Lung (tissue), 12 donors: ENCODE data around the gene THRB. TPM values are rescaled to one million over a fixed set of nuclear protein-coding genes. Genes with fewer than 3 reads are reported as not detected.
A peak's percentile ranks its signal among the peaks of the same experiment; 100 is the strongest.

ENCODE experiments used
- ATAC-seq: fragments of 200-7000 bp; cut with Tn5 transposase; one replicate; pipeline ENCODE4 v1.9.1; 2020; ENCODE audit warnings: moderate number of reproducible peaks; ENCODE audit not compliant: insufficient read depth, low FRiP score
- DNase-seq, 3 donors: peaks; one replicate each; pipeline ENCODE4 v3.0.0-alpha.2; 2013 to 2017
- H3K27ac ChIP-seq, 2 donors: one replicate each; pipeline ENCODE4 v1.5.1; 2013; ENCODE audit warnings: mild to moderate bottlenecking in 2 of 2, moderate library complexity in 2 of 2, control low read depth in 1 of 2, inconsistent platforms in 1 of 2, low read depth in 1 of 2, low read length in 1 of 2
- H3K27me3 ChIP-seq, 3 donors: one replicate each; pipeline ENCODE4 v1.5.1; 2013; ENCODE audit warnings: low read length in 2 of 3; ENCODE audit not compliant: control insufficient read depth in 3 of 3, insufficient read depth in 3 of 3
- H3K36me3 ChIP-seq, 4 donors: one replicate each; pipeline ENCODE4 v1.5.1; 2013; ENCODE audit warnings: low read length in 4 of 4, mild to moderate bottlenecking in 1 of 4, moderate library complexity in 1 of 4; ENCODE audit not compliant: control insufficient read depth in 4 of 4, insufficient read depth in 4 of 4
- H3K4me1 ChIP-seq, 5 donors: one replicate each; pipeline ENCODE4 v1.5.1; 2013; ENCODE audit warnings: low read length in 5 of 5, mild to moderate bottlenecking in 2 of 5, moderate library complexity in 1 of 5; ENCODE audit not compliant: control insufficient read depth in 5 of 5, insufficient read depth in 5 of 5
- H3K4me3 ChIP-seq: one replicate; pipeline ENCODE4 v1.5.1; 2013; ENCODE audit warnings: mild to moderate bottlenecking, control low read depth, moderate library complexity
- H3K9ac ChIP-seq, 2 donors: one replicate each; pipeline ENCODE4 v1.5.1; 2013; ENCODE audit warnings: low read length in 2 of 2, control low read depth in 1 of 2; ENCODE audit not compliant: insufficient read depth in 1 of 2
- H3K9me3 ChIP-seq, 4 donors: one replicate each; pipeline ENCODE4 v1.5.1; 2013; ENCODE audit warnings: low read length in 3 of 4, mild to moderate bottlenecking in 1 of 4, moderate library complexity in 1 of 4; ENCODE audit not compliant: control insufficient read depth in 4 of 4, insufficient read depth in 3 of 4
- CTCF ChIP-seq: IDR thresholded peaks from 2 replicates; pipeline ENCODE4 v1.5.1; 2012; ENCODE audit warnings: mild to moderate bottlenecking; ENCODE audit errors: control extremely low read depth, extremely low read depth
- WGBS, 2 donors: extraction: QIAGEN DNeasy Blood & Tissue Kit; methylation state at CpG; one replicate each; pipeline ENCODE4 v1.1.7; 2013; 5-methylcytosine and 5-hydroxymethylcytosine counted together
- polyA plus RNA-seq, 2 donors: library from polyadenylated mRNA; stranded (reverse); fragments of 200-250 nt; gene quantifications; one replicate each; pipeline ENCODE4 v1.2.1, GENCODE V29; 2013
- total RNA-seq, 2 donors: library from RNA; depleted of rRNA in 1 of 2; stranded (reverse); fragments of >200 nt in 1 of 2; gene quantifications; one replicate each; pipeline ENCODE4 v1.2.1, GENCODE V29; 2014 to 2021
- donor health status: control.
- donor health status: control.
- donor health status: Bipolar disorder and iron deficiency.
- donor health status: healthy.
- donor health status: DM: yes; HTN: yes; CAD: no.

THRB gene
- total and polyA plus RNA-seq, 4 donors, result 2.1 to 23.5 (median 6.1) TPM

- Histone ChIP-seq H3K9me3 (no peaks in the 10 kb centered on the region), H3K36me3 (no peaks in the 10 kb centered on the region), H3K4me1 (peaks cover 0 to 16% (median 4%) of the 10 kb centered on the region in 5 donors), H3K4me3 (no peak overlapping the region), H3K27me3 (no peaks in the 10 kb centered on the region), H3K9ac (no peak overlapping the region), H3K27ac (no peak overlapping the region)
- WGBS, 2 donors, result 94 to 97% methylated on average over 2 of the region's 2 CpGs
- TF ChIP-seq CTCF, result no peak
- no peak for ATAC-seq
- DNase-seq, result no peak
Measured at GRCh38 chr3:24255414-24255813, 239.2 kb downstream of the THRB start.

GRCh38 chr3:24254649-24255048 lies 240.0 kb downstream of the THRB start:
- Histone ChIP-seq H3K4me3 (no peak overlapping the region), H3K9me3 (no peaks in the 10 kb centered on the region), H3K36me3 (no peaks in the 10 kb centered on the region), H3K27me3 (no peaks in the 10 kb centered on the region), H3K27ac (no peak overlapping the region), H3K9ac (no peak overlapping the region), H3K4me1 (peaks cover 0 to 16% (median 3%) of the 10 kb centered on the region in 5 donors)
- DNase-seq (peak in 1 of 3 donors; percentile 37), ATAC-seq (no peak)
- no peak for TF ChIP-seq CTCF
- 72 to 91% methylated on average over 1 of the region's 1 CpG for whole genome bisulfite sequencing, 2 donors

GRCh38 chr3:24253336-24253735 lies 241.3 kb downstream of the THRB start:
- peaks cover 0 to 15% (median 3%) of the 10 kb centered on the region in 5 donors for H3K4me1 ChIP-seq
- H3K9ac ChIP-seq, result no peak overlapping the region
- no peak overlapping the region for H3K4me3 ChIP-seq
- DNase-seq (no peak), ATAC-seq (no peak)
- H3K36me3 ChIP-seq, result no peaks in the 10 kb centered on the region
- 86 to 96% methylated on average over 1 of the region's 1 CpG for WGBS, 2 donors
- no peaks in the 10 kb centered on the region for H3K27me3 ChIP-seq
- no peaks in the 10 kb centered on the region for H3K9me3 ChIP-seq
- TF ChIP-seq CTCF, result no peak
- no peak overlapping the region for H3K27ac ChIP-seq

- Histone ChIP-seq H3K4me3 (no peak overlapping the region), H3K4me1 (peaks cover 0 to 7% (median 0%) of the 10 kb centered on the region in 5 donors), H3K9ac (no peak overlapping the region), H3K27ac (no peak overlapping the region), H3K36me3 (no peaks in the 10 kb centered on the region), H3K27me3 (no peaks in the 10 kb centered on the region), H3K9me3 (no peaks in the 10 kb centered on the region)
- DNase-seq (no peak), ATAC-seq (no peak)
- 95% methylated on average over 1 of the region's 1 CpG for WGBS, 2 donors
- no peak for TF ChIP-seq CTCF
Measured at GRCh38 chr3:24249523-24249922, 245.1 kb downstream of the THRB start.
